Calu3 (cell line): ENCODE measurements around the gene ARVCF. TPM values are rescaled to one million over a fixed set of nuclear protein-coding genes. Genes with fewer than 3 reads are reported as not detected.

Experiments used
- BruUV-seq: library from RNA; stranded (reverse); fragments of 400-500 nt; replicated peaks from 2 replicates; lab custom pipeline; 2021; lab: Mats Ljungman, UMichigan
- CTCF ChIA-PET: fragments of 300-600 bp; sonication (Branson Sonifier 250); formaldehyde crosslinking; loops from one replicate; lab custom pipeline; 2022; ENCODE audit warnings: antibody characterized with exemption; lab: Charles Lee
- DNase-seq: peaks from one replicate; pipeline ENCODE4 v3.0.0; 2022
- H3K27ac Mint-ChIP-seq: one replicate; pipeline ENCODE4 v1.8.0; 2022; ENCODE audit warnings: mixed read lengths; ENCODE audit not compliant: unreplicated experiment
- H3K27me3 Mint-ChIP-seq: one replicate; pipeline ENCODE4 v1.8.0; 2022; ENCODE audit warnings: mixed read lengths; ENCODE audit not compliant: unreplicated experiment
- H3K36me3 Mint-ChIP-seq: one replicate; pipeline ENCODE4 v1.8.0; 2022; ENCODE audit warnings: mild to moderate bottlenecking, moderate library complexity, mixed read lengths; ENCODE audit not compliant: insufficient read depth, unreplicated experiment
- H3K4me1 Mint-ChIP-seq: one replicate; pipeline ENCODE4 v1.8.0; 2022; ENCODE audit warnings: mild to moderate bottlenecking, low read depth, mixed read lengths; ENCODE audit not compliant: unreplicated experiment
- H3K4me3 Mint-ChIP-seq: one replicate; pipeline ENCODE4 v1.8.0; 2022; ENCODE audit warnings: mild to moderate bottlenecking, low read depth, moderate library complexity, mixed read lengths; ENCODE audit not compliant: unreplicated experiment
- H3K9me3 Mint-ChIP-seq: one replicate; pipeline ENCODE4 v1.8.0; 2022; ENCODE audit warnings: low read depth, mixed read lengths; ENCODE audit not compliant: unreplicated experiment
- intact Hi-C: fragments of 100-400 bp; cut with micrococcal nuclease; formaldehyde crosslinking; loops from one replicate; pipeline ENCODE4 v1.10.0; 2022; ENCODE audit not compliant: unreplicated experiment
- total RNA-seq: library from RNA; stranded (reverse); gene quantifications from 2 replicates; pipeline ENCODE4 v1.2.3, GENCODE V29; 2022
- TF ChIP-seq, protein P1 (sequence below): fragments of 200-600 bp; IDR thresholded peaks from one replicate; pipeline ENCODE4 v1.8.0; 2022; ENCODE audit warnings: antibody characterized with exemption; ENCODE audit not compliant: unreplicated experiment

The ARVCF gene
- total RNA-seq, 1 experiment from 2014 or later = 19.7 TPM

DNA sequence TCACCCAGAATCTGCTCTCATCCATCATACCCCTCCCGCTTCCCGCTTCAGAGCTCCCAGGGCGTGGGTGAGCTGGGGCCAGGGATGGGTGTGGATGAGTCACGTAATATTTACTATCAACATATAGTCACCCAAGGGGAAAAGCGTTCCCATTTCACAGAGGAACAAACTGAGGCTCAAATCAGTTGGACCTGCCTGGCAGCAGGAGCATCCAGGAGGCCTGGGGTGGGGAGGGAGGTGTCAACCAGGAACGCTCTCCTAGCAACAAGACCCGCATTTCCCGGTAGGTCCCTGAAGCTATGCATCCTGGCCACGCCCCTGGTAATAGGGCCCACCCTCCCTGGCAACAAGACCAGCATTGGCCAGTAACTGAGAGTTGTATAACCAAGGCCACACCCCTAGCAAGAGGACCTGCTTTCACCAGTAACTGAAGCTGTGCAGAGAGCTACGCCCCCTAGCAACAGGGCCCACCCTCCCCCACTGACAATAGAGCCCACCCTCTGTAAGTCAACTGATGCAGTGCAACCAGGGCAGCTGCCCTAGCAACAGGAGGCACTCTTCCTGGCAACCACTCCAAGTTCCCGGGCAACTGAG, 42.3 kb downstream of the ARVCF start:
- no peaks in the 10 kb centered on the region for H3K9me3 Mint-ChIP-seq
- DNase-seq = peak; percentile 28
- no peaks in the 10 kb centered on the region for H3K27me3 Mint-ChIP-seq
- TF ChIP-seq, protein P1, sequence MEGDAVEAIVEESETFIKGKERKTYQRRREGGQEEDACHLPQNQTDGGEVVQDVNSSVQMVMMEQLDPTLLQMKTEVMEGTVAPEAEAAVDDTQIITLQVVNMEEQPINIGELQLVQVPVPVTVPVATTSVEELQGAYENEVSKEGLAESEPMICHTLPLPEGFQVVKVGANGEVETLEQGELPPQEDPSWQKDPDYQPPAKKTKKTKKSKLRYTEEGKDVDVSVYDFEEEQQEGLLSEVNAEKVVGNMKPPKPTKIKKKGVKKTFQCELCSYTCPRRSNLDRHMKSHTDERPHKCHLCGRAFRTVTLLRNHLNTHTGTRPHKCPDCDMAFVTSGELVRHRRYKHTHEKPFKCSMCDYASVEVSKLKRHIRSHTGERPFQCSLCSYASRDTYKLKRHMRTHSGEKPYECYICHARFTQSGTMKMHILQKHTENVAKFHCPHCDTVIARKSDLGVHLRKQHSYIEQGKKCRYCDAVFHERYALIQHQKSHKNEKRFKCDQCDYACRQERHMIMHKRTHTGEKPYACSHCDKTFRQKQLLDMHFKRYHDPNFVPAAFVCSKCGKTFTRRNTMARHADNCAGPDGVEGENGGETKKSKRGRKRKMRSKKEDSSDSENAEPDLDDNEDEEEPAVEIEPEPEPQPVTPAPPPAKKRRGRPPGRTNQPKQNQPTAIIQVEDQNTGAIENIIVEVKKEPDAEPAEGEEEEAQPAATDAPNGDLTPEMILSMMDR = no peak
- peaks cover 50% of the 10 kb centered on the region for H3K36me3 Mint-ChIP-seq
- intact Hi-C loops = loop anchor here (5.0 kb wide), 1 partner anchor 38 kb away; no protein-coding TSS in a partner anchor
- no peaks in the 10 kb centered on the region for H3K4me1 Mint-ChIP-seq
- no peak overlapping the region for H3K4me3 Mint-ChIP-seq
- CTCF ChIA-PET = interaction anchor here (1.7 kb wide), 1 partner anchor 12 kb away, joined by 4 read pairs; no protein-coding TSS in a partner anchor
- no peak overlapping the region for H3K27ac Mint-ChIP-seq
- no TSS peak for BruUV-seq

DNA sequence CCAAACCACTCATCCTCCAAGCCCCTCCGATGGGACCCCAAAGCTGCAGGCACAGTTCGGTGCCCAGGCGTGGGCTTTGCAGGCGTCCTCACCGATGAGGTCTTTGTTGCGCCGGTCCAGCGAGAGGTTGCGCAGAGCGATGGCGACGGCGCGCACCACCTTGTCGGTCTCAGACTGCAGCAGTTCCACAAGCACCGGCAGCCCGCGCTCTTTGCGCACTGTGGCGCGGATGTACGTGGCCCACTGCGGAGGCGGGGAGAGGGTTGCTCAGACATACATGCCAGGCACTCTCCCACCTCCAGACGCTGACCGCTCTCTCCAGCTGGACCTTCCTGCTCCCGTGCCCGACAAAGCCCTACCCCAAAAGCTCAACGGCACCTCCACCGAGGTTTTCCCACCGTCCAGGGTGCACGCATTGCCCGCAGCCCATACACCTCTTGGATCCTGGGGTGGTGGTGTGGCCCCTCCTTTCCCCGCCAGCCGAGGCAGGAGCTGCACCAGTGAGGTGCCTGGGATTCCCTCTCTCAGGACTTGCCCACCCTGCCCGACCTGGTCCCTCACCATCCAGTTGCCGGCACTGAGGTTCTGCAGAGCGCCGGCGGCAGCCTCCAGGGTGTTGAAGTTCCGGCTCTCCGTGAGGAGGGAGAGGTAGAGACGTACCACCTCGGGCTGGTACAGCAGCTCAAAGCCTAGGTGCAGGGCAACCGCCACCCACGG, 42.9 kb downstream of the ARVCF start:
- no peak overlapping the region for H3K27ac Mint-ChIP-seq
- H3K4me1 Mint-ChIP-seq = no peaks in the 10 kb centered on the region
- no peak for DNase-seq
- no peak overlapping the region for H3K4me3 Mint-ChIP-seq
- H3K9me3 Mint-ChIP-seq = no peaks in the 10 kb centered on the region
- CTCF ChIA-PET = no interaction called here
- no peaks in the 10 kb centered on the region for H3K27me3 Mint-ChIP-seq
- intact Hi-C loops = loop anchor here (5.0 kb wide), 1 partner anchor 39 kb away; no protein-coding TSS in a partner anchor
- TF ChIP-seq, protein P1 = no peak
- BruUV-seq = no TSS peak
- H3K36me3 Mint-ChIP-seq = peaks cover 52% of the 10 kb centered on the region

DNA sequence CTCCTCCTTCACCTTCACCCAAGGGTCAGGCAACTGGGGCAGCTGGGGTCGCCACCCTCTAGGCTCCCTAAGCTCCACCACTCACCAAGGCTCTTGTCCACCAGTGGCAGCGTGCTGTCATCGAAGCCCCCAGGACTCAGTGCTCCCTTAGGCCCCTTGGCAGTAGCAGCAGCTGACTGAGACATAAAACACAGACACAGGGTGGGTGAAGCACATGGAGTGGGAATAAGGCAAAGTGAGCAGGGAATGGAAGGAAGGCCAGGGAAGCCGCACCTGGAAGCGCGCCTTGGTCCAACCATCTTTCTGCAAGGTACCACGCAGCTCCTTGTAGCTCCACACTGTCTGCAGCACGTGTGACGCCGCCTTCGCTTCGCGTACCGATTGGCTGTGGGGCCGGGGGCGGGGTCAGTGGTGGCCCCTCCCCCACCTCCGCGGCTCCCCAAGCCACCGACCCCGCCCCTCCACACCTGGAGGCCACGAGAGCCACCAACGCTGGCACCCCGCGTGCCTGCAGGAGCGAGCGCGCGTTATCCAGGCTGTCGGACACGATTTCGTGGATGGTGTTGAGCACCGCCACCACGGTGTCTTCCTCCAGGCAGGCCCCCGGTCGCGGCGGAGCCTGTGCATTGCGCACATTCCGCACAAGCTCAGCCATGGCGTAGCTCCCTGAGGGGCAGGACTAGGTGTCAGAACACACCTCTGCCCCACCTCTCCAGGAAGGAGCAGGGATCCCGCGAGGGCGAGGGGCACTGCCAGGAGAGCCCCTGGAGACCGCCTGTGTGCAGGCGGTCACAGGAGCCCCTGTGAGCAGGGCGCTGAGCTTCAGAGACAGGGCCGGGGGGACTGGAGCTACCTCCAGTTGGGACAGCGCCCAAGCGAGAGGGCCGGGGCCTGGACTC, 43.7 kb downstream of the ARVCF start:
- Mint-ChIP-seq H3K4me1 (peaks cover under 1% of the 10 kb centered on the region), H3K27me3 (no peaks in the 10 kb centered on the region), H3K27ac (peak overlapping the region; percentile 40), H3K9me3 (no peaks in the 10 kb centered on the region), H3K36me3 (peaks cover 55% of the 10 kb centered on the region), H3K4me3 (no peak overlapping the region)
- CTCF ChIA-PET = no interaction called here
- DNase-seq = no peak
- intact Hi-C loops = loop anchor here (5.0 kb wide), 1 partner anchor 39 kb away; no protein-coding TSS in a partner anchor
- TF ChIP-seq, protein P1 = no peak
- BruUV-seq = no TSS peak

DNA sequence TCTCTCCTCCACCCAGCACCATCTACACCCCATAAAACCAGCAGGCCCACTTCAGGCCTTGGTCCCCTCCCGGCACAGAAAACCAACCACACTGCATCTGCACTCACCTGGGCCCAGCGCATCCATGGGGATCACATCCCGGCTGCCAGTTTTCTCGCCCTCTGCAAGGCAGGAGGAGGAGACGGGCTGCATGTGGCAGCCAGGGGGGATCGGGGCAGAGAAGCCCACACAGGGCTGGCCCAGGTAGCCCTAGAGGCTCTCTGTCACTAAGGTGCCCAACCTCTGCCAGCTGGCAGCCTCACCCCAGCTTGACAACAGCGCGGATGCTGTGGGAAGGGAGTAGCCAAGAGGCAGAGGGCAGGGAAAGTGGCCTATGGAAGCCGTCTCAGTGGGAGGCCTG, 44.4 kb downstream of the ARVCF start:
- Mint-ChIP-seq H3K27me3 (no peaks in the 10 kb centered on the region), H3K27ac (peak overlapping the region; percentile 40), H3K36me3 (peaks cover 55% of the 10 kb centered on the region), H3K4me1 (peaks cover 7% of the 10 kb centered on the region), H3K9me3 (no peaks in the 10 kb centered on the region), H3K4me3 (no peak overlapping the region)
- intact Hi-C loops = loop anchor here (5.0 kb wide), 1 partner anchor 40 kb away; no protein-coding TSS in a partner anchor
- TF ChIP-seq, protein P1 = no peak
- BruUV-seq = no TSS peak
- CTCF ChIA-PET = interaction anchor here (0.9 kb wide), 1 partner anchor 12 kb away, joined by 3 read pairs; no protein-coding TSS in a partner anchor
- DNase-seq = no peak
